Fibroblast of mammary gland (primary cell): ENCODE results near the gene TMEFF1.

Experiments
- DNase-seq: peaks from one replicate; pipeline ENCODE4 v3.0.0-alpha.2; 2010; ENCODE audit warnings: low read depth
- H3K4me3 ChIP-seq: 2 replicates; pipeline ENCODE4 v1.5.1; 2011; ENCODE audit warnings: low read depth, mild to moderate bottlenecking, low read length, moderate library complexity; ENCODE audit not compliant: control insufficient read depth
- TF ChIP-seq, protein P1 (sequence below): conservative IDR thresholded peaks from 2 replicates; pipeline ENCODE4 v1.5.1; 2011; ENCODE audit warnings: low read depth, low read length, inconsistent platforms; ENCODE audit not compliant: control insufficient read depth, insufficient read depth

The TMEFF1 gene

GRCh38 chr9:100441911-100442361 is 31.0 kb upstream of the TMEFF1 start:
- TF ChIP-seq, protein P1, sequence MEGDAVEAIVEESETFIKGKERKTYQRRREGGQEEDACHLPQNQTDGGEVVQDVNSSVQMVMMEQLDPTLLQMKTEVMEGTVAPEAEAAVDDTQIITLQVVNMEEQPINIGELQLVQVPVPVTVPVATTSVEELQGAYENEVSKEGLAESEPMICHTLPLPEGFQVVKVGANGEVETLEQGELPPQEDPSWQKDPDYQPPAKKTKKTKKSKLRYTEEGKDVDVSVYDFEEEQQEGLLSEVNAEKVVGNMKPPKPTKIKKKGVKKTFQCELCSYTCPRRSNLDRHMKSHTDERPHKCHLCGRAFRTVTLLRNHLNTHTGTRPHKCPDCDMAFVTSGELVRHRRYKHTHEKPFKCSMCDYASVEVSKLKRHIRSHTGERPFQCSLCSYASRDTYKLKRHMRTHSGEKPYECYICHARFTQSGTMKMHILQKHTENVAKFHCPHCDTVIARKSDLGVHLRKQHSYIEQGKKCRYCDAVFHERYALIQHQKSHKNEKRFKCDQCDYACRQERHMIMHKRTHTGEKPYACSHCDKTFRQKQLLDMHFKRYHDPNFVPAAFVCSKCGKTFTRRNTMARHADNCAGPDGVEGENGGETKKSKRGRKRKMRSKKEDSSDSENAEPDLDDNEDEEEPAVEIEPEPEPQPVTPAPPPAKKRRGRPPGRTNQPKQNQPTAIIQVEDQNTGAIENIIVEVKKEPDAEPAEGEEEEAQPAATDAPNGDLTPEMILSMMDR: no peak
- no peak for DNase-seq
- H3K4me3 ChIP-seq: no peak overlapping the region

DNA sequence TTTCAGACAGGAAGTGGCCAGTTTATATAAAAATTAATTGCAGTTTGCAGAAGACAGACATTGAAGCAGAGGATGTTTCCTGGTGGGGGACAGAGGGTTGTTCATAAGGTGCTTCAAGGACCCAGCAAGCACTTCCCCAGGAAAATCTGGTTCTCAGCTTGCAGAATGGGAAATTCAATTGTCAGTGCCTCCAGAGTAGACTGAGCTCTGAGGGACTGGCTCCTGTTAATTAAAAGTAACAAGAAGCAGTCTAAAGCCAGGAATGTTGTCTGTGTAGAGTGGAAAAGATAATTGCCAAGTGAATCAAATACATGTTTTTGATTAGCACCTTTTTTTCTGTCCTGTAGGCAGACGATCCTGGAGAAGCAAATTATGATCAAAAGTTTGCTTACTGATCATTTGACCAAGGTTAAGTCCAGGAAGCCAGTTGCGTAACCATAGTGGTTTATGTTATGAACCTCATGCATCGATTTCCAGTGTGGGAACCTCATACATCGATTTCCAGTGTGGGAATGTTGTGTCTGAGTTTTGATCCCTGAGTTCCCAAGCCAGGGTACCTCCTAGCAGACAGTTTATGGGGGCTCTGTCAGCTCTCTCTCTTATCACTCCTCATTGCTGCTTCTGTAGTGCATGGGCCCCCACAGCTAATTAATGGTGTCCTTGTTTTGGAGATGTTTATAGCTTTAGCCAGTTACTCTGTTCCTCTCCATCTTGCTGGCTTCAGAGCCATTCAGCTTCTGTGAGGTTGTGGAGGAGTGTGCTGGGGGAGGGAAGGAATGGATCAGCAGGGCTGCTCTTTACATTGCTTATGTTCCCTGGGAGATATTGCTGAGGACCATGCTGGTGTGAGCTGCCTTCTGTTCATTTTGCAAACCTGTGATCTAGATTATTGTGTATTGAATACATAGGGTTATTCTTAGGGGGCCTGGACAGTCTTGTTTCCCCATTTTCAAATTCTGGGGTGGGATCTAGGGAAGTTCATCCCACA is 28.9 kb upstream of the TMEFF1 start:
- no peak overlapping the region for H3K4me3 ChIP-seq
- peak; percentile 77 for DNase-seq
- TF ChIP-seq, protein P1: no peak

DNA sequence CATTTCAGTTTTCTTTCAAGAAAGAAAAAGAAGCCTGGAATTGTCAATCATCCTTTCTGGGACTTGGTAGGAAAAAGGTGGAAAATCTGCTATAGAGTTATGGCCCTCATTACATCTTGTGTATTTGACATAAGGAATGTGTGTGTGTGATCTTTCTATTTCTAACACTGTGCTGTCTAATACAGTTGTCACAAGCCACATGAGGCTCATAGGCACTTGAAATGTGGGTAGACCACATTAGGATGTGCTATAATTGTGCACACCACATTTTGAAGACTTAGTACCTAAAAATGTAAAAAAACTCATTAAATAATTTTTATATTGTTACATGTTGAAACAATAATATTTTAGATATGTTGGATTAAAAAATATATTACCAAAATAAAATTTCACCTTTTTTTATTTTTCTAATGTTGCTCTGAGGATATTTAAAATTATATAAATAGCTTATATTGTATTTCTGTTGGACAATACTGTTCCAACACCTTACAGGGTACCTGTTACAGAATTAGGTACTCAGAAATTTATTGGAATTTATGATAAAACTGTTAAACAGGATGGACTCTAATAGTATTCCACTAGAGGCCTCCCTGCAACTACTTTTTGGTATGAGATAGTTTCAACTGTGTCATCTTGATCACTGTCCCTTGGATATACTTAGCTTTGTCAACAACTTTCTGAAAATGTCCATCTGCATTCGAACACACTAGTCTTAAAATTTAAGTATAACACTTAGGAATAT is 27.6 kb upstream of the TMEFF1 start:
- TF ChIP-seq, protein P1: no peak
- no peak overlapping the region for H3K4me3 ChIP-seq
- DNase-seq: no peak

- no peak overlapping the region for H3K4me3 ChIP-seq
- TF ChIP-seq, protein P1: no peak
- DNase-seq: no peak
These were observed 26.9 kb upstream of the TMEFF1 start for GRCh38 chr9:100445903-100446549.

- TF ChIP-seq, protein P1: no peak
- no peak for DNase-seq
- no peak overlapping the region for H3K4me3 ChIP-seq
These were observed 25.9 kb upstream of the TMEFF1 start for GRCh38 chr9:100447041-100447440.

GRCh38 chr9:100448266-100448665 is 24.7 kb upstream of the TMEFF1 start:
- no peak for DNase-seq
- TF ChIP-seq, protein P1: no peak
- H3K4me3 ChIP-seq: no peak overlapping the region
